ENCODE data around the gene TTC22. TPM values are rescaled to one million over a fixed set of nuclear protein-coding genes. Genes with fewer than 3 reads are reported as not detected.

TTC22 gene
- polyA plus RNA-seq, 3 donors, result 1.2 to 6.3 TPM; not detected in 1

- 72 to 76% (median 76%) methylated on average over 4 of the region's 4 CpGs for WGBS, 3 donors
- H3K27ac ChIP-seq (ENCODE audit: low read depth, low read length), result no peak overlapping the region
Measured at GRCh38 chr1:54742282-54742681, 58.8 kb downstream of the TTC22 start.

GRCh38 chr1:54741531-54741930, 59.6 kb downstream of the TTC22 start:
- H3K27ac ChIP-seq (ENCODE audit: low read depth, low read length), result no peak overlapping the region
- 76 to 88% (median 84%) methylated on average over 4 of the region's 4 CpGs for WGBS, 3 donors

GRCh38 chr1:54738244-54738643, 62.9 kb downstream of the TTC22 start:
- WGBS, 3 donors, result 84 to 95% (median 93%) methylated on average over 6 of the region's 6 CpGs
- H3K27ac ChIP-seq (ENCODE audit: low read depth, low read length), result no peak overlapping the region

GRCh38 chr1:54736685-54737084, 64.4 kb downstream of the TTC22 start:
- 94 to 97% (median 95%) methylated on average over 5 of the region's 5 CpGs for WGBS, 3 donors
- H3K27ac ChIP-seq (ENCODE audit: low read depth, low read length), result no peak overlapping the region

Other genes starting within 250 kb of the TTC22 start
- gene FAM151A, start 177.8 kb downstream of the TTC22 start, polyA plus RNA-seq, result under 1 TPM; 0.22 to 0.85 (median 0.46) TPM
- gene MROH7, start 159.5 kb downstream of the TTC22 start, polyA plus RNA-seq, result under 1 TPM; 0.22 to 0.33 (median 0.28) TPM
- gene TTC4, start 85.5 kb downstream of the TTC22 start, polyA plus RNA-seq, result 10 to 100 TPM in 2 of 3 donors, 1 to 10 TPM in 1; 8.1 to 13.5 (median 13.1) TPM
- 1 to 10 TPM in 2 of 3 donors, under 1 TPM in 1; 0.11 to 2.0 (median 1.7) TPM for gene PARS2, start 36.8 kb downstream of the TTC22 start, polyA plus RNA-seq
- gene DHCR24, start 85.9 kb upstream of the TTC22 start, polyA plus RNA-seq, result 100 to 1,000 TPM in 1 of 3 donors, 10 to 100 TPM in 2; 28.5 to 131 (median 36.3) TPM
- gene TMEM61, start 179.3 kb upstream of the TTC22 start, polyA plus RNA-seq, result 1 to 10 TPM in 1 of 3 donors, under 1 TPM in 2; 0.45 to 3.1 (median 0.70) TPM
- under 1 TPM in 1 of 3 donors, not detected in 2; 0.02 TPM for gene BSND, start 197.6 kb upstream of the TTC22 start, polyA plus RNA-seq
- 1 to 10 TPM in 1 of 3 donors, under 1 TPM in 1, not detected in 1; 0.34 to 3.7 TPM for gene PCSK9, start 238.2 kb upstream of the TTC22 start, polyA plus RNA-seq